ENCODE data around the gene KDM3B. TPM values are rescaled to one million over a fixed set of nuclear protein-coding genes. Genes with fewer than 3 reads are reported as not detected.
"Not testable (repeated sequence)": the region's sequence is repeated elsewhere in the genome, so short reads cannot be mapped to it uniquely, and the experiment has no call there.

KDM3B gene
- 100 to 1,000 TPM in 1 of 4 donors, 10 to 100 TPM in 3; 67.9 to 103 (median 89.4) TPM for polyA plus RNA-seq (ENCODE audit: insufficient read length in 4 of 4)

DNA sequence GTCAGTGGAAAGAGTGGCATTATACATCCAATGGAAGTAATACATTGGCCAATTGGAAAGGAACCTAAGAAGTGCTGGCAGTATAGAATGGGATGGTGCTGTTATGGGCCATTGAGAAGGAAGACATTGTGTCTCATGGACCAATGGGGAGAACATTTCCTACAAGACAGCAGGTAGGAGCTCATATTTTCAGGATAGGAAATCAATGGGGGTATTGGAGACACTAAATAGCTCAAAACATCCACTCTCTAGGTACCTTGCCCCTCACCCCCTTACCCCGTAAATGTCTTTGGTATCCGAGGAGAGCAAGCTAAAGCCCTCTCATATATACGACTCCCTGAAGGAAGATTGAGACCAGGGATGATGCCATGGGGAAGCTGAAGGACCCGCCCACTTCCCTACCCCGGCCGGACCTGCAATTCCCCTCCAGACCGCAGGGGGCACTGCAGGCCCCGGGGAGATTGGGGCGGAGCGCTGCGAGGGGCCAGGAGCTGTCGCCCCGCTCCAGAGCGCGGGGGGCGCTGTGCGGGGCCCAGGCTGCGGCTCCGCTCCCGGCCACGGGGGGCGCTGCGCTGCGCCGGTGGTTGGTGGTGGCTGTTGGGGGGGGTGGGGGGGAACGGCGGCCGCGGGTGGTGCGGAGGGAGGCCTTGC is at the start of gene KDM3B:
KDM3B (plus strand) TSS at position 615 of the 651 bp plus-strand sequence. CDS start 111 bp downstream, outside the sequence.
- DNase-seq (ENCODE audit: low read depth in 4 of 4, low spot score in 3 of 4) = peak in 3 of 4 donors; percentile 79 to 83 (median 82)

GRCh38 chr5:138303372-138303771 is 49.1 kb upstream of the KDM3B start:
- no peak for DNase-seq (ENCODE audit: low read depth in 4 of 4, low spot score in 3 of 4)

DNA sequence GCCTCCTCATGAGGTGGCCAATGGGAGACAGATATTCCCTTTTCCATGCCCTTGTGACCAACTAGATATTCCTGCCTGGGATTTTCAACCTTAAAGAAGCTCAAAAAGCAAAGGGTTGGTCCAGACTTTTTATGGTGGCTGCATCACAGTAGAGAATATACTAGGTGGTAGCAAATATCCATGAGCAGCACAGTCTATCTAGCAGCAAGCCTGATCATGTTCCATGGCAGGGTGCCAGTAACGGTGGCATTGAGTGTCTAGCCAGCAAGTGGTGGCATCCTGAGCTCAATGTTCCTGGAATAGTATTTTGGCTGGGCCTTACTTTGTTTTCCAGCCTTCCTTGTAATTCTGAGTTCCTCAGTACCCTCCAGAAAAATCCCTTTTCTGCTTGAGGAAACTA is 46.7 kb upstream of the KDM3B start:
- DNase-seq (ENCODE audit: low read depth in 4 of 4, low spot score in 3 of 4) = no peak

- no peak for DNase-seq (ENCODE audit: low read depth in 4 of 4, low spot score in 3 of 4)
Observed at GRCh38 chr5:138315751-138316278, 36.7 kb upstream of the KDM3B start.

- DNase-seq (ENCODE audit: low read depth in 4 of 4, low spot score in 3 of 4) = no peak
Observed at GRCh38 chr5:138316355-138316754, 36.1 kb upstream of the KDM3B start.

DNA sequence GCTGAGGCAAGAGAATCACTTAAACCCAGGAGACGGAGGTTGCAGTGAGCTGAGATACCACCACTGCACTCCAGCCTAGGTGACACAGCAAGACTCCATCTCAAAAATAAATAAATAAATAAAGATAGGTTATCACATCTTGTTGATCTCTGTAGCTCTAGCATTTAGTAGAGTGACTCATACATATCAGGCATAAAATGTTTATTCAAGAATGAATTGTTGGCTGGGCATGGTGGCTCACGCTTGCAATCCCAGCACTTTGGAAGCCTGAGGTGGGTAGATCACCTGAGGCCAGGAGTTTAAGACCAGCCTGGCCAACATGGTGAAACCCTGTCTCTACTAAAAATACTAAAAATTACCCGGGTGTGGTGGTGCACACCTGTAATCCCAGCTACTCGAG is 34.3 kb upstream of the KDM3B start:
- not testable (repeated sequence) for DNase-seq (ENCODE audit: low read depth in 4 of 4, low spot score in 3 of 4)

GRCh38 chr5:138330813-138331448 is 21.6 kb upstream of the KDM3B start:
- DNase-seq (ENCODE audit: low read depth in 4 of 4, low spot score in 3 of 4) = no peak

DNA sequence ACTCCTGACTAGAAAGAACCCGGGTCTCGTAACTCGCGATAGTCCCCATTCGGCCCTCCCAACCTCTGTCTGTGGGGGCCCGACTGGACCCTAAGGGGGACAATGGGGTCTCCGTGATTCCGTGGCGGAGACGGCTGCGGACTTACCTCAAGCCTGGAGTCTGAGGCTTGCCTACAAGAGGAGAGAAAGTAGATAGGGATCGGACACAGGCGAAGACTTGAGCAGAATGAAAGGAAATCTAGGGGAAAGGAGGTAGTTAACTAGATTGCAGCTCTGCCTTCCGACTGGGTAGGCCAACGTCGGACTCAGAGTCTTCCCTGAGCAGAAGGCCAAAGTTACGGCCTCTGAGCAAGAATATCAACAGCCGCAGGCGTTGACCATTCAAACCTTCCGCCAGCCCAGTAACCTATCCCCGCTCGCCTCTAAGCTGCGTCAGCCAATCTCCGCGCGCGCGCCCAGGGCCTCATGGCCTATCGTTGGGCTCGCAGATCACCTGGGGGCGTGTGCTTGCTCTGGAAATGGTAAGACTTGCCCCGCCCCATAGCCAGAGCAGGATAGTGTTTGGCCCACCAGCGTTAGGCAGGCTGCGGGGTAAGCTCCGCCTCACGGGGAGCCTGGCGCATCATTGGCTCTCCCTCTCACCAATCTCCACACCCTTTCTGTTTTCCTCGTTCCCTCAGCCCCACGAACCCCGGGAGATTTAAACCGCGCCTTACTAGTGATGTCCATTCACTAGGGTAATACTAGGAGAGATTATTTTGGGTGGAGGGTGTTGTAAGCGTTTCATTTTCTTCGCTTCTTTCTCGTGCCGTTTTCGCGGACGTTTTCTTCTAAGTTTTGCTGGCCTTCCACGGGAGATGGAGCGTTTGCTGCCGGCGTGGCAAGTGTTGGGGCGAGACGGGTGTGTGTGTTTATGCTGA is 20.8 kb upstream of the KDM3B start, which contains the start of gene CDC25C:
CDC25C (minus strand) TSS at position 356 of the 920 bp plus-strand sequence. CDS start 624 bp downstream, outside the sequence.
- peak; percentile 92 to 98 (median 96) for DNase-seq (ENCODE audit: low read depth in 4 of 4, low spot score in 3 of 4)

- no peak for DNase-seq (ENCODE audit: low read depth in 4 of 4, low spot score in 3 of 4)
Observed at GRCh38 chr5:138334867-138335447, 17.5 kb upstream of the KDM3B start.

DNA sequence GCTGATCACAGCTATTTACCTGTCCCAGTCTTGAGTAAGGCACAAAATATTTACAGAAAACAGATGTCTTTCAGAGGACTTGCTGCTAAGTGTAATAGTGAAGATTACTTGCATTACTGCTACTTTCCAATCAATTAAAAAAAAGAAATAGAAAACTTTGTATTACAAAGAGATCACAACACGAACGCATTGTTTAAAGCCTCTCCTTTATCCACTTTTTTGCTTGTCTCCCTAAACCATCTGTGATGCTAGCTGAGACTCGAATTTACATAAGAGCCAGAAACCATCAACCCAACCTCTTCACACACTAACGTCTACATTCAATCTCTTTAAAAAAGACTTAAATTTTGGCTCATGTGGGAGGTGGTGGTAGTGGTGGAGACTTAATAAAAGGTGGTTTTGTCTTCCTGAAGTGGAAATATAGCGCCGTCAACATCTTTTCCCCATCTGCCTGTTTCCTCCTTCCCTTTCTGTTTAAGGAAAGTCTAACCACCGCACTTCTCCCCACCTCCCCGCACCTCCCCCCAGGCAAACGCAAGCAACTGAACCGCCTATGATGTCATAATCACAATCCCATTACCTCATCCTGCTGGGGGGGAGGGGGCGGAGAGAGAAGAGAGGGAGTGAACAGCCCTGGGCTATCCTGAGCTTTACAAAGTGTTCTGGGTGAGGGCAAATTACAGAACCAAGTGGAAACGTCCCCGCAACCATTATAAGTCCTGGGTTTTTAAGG is 15.4 kb upstream of the KDM3B start:
- DNase-seq (ENCODE audit: low read depth in 4 of 4, low spot score in 3 of 4) = peak in 3 of 4 donors; percentile 68 to 84 (median 82)

- DNase-seq (ENCODE audit: low read depth in 4 of 4, low spot score in 3 of 4) = peak; percentile 90 to 95 (median 93)
Observed at GRCh38 chr5:138337685-138338410, 14.6 kb upstream of the KDM3B start, which contains the start of gene FAM53C. FAM53C (plus strand) TSS chr5:138338266; CDS start chr5:138341336, 3,070 bp downstream.

DNA sequence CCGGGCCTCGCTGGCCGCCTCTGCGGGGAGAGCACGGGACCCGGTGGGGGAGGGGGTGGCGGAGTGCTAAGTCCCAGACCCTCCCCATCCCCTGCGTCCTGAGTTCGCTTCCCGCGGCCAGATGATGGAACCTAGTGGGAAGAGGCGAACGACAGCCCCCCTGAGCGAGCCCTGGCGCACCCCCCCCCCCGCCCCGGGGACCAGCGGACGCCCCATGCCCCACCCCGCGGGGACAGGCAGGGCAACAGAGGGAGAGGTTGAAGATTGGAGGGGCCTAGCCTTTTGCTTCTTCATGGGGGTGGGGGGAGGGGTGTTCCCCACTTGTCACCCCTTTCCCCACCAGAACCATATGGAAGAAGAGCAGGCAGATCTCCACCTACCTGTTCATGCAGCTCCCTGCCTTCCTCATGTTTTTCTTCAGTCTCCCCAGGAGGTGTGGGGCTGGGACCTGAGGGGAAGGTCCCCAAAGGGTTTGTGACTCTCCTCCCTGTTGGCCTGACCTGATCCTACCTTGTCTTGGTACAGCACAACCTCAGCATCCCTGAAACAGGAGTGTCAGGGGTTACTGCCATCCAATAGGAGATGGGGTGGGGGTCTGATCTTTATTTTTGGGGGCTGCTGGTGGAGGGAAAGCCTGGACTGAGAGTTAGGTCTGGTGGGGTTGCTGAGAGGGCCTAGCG is 13.9 kb upstream of the KDM3B start:
- no peak for DNase-seq (ENCODE audit: low read depth in 4 of 4, low spot score in 3 of 4)

- DNase-seq (ENCODE audit: low read depth in 4 of 4, low spot score in 3 of 4) = no peak
Observed at GRCh38 chr5:138339091-138339456, 13.4 kb upstream of the KDM3B start.

- no peak for DNase-seq (ENCODE audit: low read depth in 4 of 4, low spot score in 3 of 4)
Observed at GRCh38 chr5:138339464-138339863, 13.0 kb upstream of the KDM3B start.

DNA sequence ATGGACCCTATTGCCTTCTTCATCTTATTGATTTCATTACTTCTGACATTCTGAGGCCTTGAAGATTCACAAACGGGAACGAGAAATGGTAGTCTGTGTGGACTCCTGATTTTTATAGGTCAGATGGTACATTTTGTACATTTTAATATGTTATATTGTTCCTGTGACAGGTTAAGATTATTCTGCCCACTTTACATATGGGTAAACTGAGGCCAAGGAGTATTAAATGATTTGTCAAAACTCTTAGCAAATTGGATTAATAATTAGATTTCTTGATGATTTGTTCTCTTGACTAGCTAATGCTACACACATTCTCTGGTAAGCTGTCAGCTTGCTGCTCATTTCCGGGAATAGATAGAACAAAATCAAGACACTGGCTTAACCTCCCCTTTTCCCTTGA is 12.5 kb upstream of the KDM3B start:
- no peak for DNase-seq (ENCODE audit: low read depth in 4 of 4, low spot score in 3 of 4)

GRCh38 chr5:138344887-138345622 is 7.4 kb upstream of the KDM3B start:
- no peak for DNase-seq (ENCODE audit: low read depth in 4 of 4, low spot score in 3 of 4)

DNA sequence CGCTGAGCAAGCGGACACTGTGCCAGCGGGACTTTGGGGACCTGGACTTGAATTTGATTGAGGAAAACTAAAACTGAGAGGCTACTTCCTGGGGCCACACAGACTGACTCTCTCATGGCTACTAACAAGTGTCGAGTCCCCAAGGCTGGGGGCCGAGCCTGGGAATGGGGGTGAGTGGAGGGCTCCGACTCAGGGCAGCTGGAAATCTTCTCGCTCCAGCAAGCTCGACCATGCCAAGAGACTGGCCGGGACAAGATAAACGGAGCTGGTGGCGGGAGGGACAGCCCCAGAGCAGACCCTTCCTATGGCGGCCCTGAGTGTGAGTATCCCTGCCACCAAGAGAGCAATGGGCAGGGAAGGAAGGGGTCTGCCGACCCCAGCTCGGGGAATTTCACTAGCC is 5.6 kb upstream of the KDM3B start:
- DNase-seq (ENCODE audit: low read depth in 4 of 4, low spot score in 3 of 4) = no peak

All from left renal pelvis (tissue), 4 donors.